Measurements from ENCODE around the gene FANCD2OS.
"Not testable (repeated sequence)": the region's sequence is repeated elsewhere in the genome, so short reads cannot be mapped to it uniquely, and the experiment has no call there.

The FANCD2OS gene

DNA sequence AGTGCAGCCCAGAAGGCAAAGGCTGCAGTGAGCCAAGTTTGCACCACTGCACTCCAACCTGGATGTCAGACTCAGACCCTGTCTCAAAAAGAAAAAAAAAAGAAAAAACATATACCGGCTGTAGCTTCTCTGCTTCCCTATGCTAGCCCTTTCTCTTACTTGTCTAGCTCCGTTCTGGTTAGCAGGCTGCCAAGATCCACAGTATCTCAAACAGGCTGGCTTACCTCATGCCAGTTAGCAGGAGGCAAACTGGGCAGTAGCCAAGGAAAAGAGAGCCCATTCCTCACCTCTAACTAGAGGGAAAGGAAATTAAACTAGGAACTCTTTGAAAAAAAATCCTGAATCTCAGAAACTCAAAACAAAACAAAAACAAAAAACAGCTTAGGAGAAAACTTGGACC lies 16.7 kb downstream of the FANCD2OS start:
- DNase-seq = not testable (repeated sequence)

DNA sequence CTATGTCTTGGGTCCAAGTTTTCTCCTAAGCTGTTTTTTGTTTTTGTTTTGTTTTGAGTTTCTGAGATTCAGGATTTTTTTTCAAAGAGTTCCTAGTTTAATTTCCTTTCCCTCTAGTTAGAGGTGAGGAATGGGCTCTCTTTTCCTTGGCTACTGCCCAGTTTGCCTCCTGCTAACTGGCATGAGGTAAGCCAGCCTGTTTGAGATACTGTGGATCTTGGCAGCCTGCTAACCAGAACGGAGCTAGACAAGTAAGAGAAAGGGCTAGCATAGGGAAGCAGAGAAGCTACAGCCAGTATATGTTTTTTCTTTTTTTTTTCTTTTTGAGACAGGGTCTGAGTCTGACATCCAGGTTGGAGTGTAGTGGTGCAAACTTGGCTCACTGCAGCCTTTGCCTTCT lies 17.3 kb downstream of the FANCD2OS start:
- not testable (repeated sequence) for DNase-seq

DNA sequence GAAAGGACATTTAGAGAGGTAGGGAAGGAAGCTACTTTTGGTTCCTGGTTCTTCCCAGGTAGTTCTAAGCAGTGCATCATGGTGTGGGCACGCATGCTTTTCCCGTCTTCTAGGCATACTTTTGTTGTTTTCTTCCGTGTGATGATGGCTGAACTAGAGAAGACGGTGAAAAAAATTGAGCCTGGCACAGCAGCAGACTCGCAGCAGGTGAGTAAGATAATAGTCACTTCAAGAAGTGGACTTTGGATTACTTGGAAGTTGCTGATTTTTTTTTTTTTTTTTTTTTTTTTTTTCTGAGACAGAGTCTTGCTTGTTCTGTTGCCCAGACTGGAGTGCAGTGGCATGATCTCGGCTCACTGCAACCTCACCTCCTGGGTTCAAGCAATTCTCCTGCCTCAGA lies 17.9 kb downstream of the FANCD2OS start:
- no peak for DNase-seq

- DNase-seq = no peak
Measured at GRCh38 chr3:10088256-10088655, 19.8 kb downstream of the FANCD2OS start.

DNA sequence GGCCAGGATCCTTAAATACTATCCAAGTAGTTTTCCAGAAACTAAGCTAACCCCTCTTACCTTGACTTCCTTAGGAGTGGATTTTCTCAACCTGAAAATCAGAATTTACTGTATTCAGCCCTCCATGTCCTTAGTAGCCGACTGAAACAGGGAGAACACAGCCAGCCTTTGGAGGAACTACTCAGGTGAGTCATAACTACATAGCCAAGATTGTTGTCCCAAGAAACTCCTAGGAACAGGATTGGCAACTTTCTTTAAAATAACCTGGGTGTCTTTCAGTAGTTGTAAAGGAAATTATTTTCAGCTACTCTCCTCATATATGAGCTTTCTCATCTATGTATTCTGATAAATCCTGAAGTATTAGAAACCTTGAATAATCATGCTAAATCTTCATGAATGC lies 22.3 kb downstream of the FANCD2OS start:
- no peak for DNase-seq

DNA sequence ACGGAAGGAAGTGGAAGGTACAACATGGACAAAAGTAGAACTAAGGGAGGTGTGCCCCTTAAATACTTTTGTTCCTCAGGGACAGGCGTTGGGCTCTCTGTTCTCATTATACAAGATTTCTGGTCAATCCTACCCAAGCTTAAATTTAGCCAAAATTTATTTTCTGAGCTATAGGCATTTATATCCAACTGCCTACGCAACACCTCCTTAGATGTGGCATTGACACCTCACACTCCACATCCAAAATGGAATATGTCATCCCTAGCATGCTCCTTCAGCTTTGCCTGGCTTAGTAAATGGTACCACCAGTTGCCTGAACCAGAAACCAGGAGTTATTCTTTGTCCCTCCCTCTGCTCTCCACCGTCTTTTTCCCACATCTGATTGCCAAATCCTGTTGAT lies 26.2 kb downstream of the FANCD2OS start:
- DNase-seq = no peak

DNA sequence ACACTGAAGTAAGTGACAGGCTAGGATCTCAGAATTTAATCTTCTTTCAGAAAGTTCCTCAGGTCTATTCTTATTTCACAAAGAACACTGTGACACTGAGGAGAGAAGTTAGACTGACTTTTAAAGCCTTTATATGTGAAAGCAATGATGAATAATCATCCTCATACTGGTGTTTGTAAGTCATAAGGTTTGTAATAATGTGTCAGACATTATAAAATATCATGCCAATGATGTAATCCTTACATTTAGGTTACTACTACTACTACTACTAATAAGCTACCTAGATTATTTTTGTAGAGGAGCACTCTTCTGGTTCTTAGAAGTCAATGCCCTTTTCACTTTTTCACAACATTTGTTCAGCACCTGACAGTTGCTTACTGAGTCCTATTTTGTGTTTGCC lies 33.4 kb downstream of the FANCD2OS start:
- no peak for DNase-seq

- DNase-seq = not testable (repeated sequence)
Measured at GRCh38 chr3:10070077-10070476, 38.0 kb downstream of the FANCD2OS start.

DNA sequence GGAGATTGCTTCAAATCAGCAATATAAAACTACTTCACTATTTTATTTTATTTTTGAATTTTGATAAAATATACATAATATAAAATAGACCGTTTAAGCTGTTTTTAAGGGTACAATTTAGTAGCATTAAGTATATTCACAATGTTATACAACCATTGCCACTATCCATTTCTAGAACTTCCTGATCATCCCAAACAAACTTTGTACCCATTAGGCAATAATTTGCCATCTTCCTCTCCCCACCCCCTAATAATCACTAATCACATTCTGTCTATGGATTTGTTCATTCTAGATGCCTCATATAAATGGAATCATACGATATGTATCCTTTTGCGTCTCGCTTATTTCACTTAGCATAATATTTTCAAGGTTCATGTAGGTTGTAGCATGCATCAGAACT lies 53.0 kb downstream of the FANCD2OS start:
- DNase-seq = no peak
